Measurements from ENCODE around the gene RGS7. TPM values are rescaled to one million over a fixed set of nuclear protein-coding genes. Genes with fewer than 3 reads are reported as not detected.
A peak's percentile ranks its signal among the peaks of the same experiment; 100 is the strongest.

Gene RGS7
- polyA plus RNA-seq, 1 donor from 2014 or later = 24.2 TPM

DNA sequence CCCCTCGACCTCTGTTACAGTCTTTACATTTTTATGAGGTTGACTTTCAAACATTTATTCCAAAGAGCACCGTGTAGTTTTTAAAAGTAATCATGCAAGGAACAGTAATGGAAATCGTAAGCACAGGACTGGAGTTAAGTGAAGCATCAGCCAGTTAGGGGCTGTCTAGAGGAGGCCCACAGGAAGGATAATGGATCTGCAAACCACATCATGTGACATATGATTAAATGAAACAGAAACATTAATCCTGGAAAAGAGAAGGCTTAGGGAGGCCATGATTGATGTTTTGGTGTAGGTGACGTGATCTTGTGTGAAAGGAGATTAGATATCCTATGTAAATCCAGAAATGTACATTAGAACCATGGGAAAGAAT is 25.0 kb downstream of the RGS7 start:
- no peaks in the 10 kb centered on the region for H3K9me2 ChIP-seq (ENCODE audit: insufficient read depth, low read length)
- H3K4me2 ChIP-seq (ENCODE audit: low read length) = peak overlapping the region; percentile 43
- peak overlapping the region; percentile 63 for H3K27ac ChIP-seq (ENCODE audit: low read length)
- no peaks in the 10 kb centered on the region for H3K36me3 ChIP-seq (ENCODE audit: insufficient read depth, low read length)
- H3K4me3 ChIP-seq (ENCODE audit: low read length) = peak overlapping the region; percentile 30
- TF ChIP-seq, protein P1, sequence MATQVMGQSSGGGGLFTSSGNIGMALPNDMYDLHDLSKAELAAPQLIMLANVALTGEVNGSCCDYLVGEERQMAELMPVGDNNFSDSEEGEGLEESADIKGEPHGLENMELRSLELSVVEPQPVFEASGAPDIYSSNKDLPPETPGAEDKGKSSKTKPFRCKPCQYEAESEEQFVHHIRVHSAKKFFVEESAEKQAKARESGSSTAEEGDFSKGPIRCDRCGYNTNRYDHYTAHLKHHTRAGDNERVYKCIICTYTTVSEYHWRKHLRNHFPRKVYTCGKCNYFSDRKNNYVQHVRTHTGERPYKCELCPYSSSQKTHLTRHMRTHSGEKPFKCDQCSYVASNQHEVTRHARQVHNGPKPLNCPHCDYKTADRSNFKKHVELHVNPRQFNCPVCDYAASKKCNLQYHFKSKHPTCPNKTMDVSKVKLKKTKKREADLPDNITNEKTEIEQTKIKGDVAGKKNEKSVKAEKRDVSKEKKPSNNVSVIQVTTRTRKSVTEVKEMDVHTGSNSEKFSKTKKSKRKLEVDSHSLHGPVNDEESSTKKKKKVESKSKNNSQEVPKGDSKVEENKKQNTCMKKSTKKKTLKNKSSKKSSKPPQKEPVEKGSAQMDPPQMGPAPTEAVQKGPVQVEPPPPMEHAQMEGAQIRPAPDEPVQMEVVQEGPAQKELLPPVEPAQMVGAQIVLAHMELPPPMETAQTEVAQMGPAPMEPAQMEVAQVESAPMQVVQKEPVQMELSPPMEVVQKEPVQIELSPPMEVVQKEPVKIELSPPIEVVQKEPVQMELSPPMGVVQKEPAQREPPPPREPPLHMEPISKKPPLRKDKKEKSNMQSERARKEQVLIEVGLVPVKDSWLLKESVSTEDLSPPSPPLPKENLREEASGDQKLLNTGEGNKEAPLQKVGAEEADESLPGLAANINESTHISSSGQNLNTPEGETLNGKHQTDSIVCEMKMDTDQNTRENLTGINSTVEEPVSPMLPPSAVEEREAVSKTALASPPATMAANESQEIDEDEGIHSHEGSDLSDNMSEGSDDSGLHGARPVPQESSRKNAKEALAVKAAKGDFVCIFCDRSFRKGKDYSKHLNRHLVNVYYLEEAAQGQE (IDR thresholded peaks at IDR 0.05; ENCODE audit: borderline replicate concordance) = peak; percentile 44
- no peak for TF ChIP-seq POLR2AphosphoS5 (IDR thresholded peaks at IDR 0.05)
- TF ChIP-seq, protein P2, sequence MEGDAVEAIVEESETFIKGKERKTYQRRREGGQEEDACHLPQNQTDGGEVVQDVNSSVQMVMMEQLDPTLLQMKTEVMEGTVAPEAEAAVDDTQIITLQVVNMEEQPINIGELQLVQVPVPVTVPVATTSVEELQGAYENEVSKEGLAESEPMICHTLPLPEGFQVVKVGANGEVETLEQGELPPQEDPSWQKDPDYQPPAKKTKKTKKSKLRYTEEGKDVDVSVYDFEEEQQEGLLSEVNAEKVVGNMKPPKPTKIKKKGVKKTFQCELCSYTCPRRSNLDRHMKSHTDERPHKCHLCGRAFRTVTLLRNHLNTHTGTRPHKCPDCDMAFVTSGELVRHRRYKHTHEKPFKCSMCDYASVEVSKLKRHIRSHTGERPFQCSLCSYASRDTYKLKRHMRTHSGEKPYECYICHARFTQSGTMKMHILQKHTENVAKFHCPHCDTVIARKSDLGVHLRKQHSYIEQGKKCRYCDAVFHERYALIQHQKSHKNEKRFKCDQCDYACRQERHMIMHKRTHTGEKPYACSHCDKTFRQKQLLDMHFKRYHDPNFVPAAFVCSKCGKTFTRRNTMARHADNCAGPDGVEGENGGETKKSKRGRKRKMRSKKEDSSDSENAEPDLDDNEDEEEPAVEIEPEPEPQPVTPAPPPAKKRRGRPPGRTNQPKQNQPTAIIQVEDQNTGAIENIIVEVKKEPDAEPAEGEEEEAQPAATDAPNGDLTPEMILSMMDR (IDR thresholded peaks at IDR 0.05; ENCODE audit: poor library complexity, severe bottlenecking) = no peak
- TF ChIP-seq RAD21 (conservative IDR thresholded peaks at IDR 0.05) = no peak
- TF ChIP-seq SMC3 (conservative IDR thresholded peaks at IDR 0.05; ENCODE audit: poor library complexity) = no peak
- TF ChIP-seq MXI1 (conservative IDR thresholded peaks at IDR 0.05; ENCODE audit: poor library complexity, severe bottlenecking) = no peak
- no peaks in the 10 kb centered on the region for H4K20me1 ChIP-seq (ENCODE audit: insufficient read depth)
- H3F3A ChIP-seq (ENCODE audit: insufficient read depth, low read length, poor library complexity, severe bottlenecking) = no peaks in the 10 kb centered on the region
- H2AFZ ChIP-seq (ENCODE audit: low read depth, low read length) = no peak overlapping the region
- no peaks in the 10 kb centered on the region for H3K79me2 ChIP-seq (replicated peaks; ENCODE audit: insufficient read depth, low read length)
- H3K9ac ChIP-seq (ENCODE audit: low read length) = peak overlapping the region; percentile 21
- no peaks in the 10 kb centered on the region for H3K27me3 ChIP-seq (ENCODE audit: insufficient read depth, low read depth, low read length)
- H3K9me3 ChIP-seq (ENCODE audit: low read length) = no peaks in the 10 kb centered on the region

DNA sequence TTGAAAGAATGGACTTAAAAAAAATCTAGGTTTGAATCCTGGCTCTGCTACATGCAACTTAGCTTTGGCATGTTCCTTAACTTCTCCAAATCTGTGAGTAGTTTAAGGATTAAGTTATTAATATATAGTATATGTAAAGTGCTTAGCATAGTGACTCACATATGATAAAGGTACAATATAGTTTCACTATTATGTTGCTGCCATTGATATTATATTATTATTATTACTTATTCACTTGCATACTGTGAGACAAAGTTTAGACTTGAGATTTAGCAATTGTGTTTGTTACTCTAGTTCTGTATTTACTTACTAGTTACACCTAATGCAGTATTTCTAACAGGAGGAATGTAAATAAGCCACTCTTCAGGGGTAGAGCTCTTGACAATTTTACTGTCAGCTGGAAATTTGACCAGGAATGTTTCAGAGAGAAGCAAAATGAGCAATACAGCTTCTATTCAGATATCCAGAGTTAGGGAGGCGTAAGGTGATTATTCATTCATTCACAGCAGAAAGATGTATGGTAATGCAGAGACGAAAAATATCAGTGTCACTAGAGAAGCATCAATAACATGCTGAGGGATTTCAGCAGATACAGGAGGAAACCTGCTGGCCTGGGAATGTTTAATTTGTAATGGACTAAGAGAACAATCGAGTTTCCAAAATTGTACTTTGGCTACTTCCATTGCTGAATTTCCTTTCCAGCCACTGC is 25.5 kb downstream of the RGS7 start:
- no peaks in the 10 kb centered on the region for H3F3A ChIP-seq (ENCODE audit: insufficient read depth, low read length, poor library complexity, severe bottlenecking)
- H3K4me2 ChIP-seq (ENCODE audit: low read length) = peak overlapping the region; percentile 43
- H3K9me3 ChIP-seq (ENCODE audit: low read length) = no peaks in the 10 kb centered on the region
- H3K9me2 ChIP-seq (ENCODE audit: insufficient read depth, low read length) = no peaks in the 10 kb centered on the region
- H3K9ac ChIP-seq (ENCODE audit: low read length) = peak overlapping the region; percentile 21
- H3K27me3 ChIP-seq (ENCODE audit: insufficient read depth, low read depth, low read length) = no peaks in the 10 kb centered on the region
- no peaks in the 10 kb centered on the region for H3K36me3 ChIP-seq (ENCODE audit: insufficient read depth, low read length)
- no peaks in the 10 kb centered on the region for H3K79me2 ChIP-seq (replicated peaks; ENCODE audit: insufficient read depth, low read length)
- peak overlapping the region; percentile 30 for H3K4me3 ChIP-seq (ENCODE audit: low read length)
- no peaks in the 10 kb centered on the region for H4K20me1 ChIP-seq (ENCODE audit: insufficient read depth)
- H3K27ac ChIP-seq (ENCODE audit: low read length) = peak overlapping the region; percentile 63
- TF ChIP-seq EP300 (conservative IDR thresholded peaks at IDR 0.05; ENCODE audit: poor library complexity, severe bottlenecking) (no peak), MXI1 (conservative IDR thresholded peaks at IDR 0.05; ENCODE audit: poor library complexity, severe bottlenecking) (no peak), POLR2AphosphoS5 (IDR thresholded peaks at IDR 0.05) (no peak), TAF1 (IDR thresholded peaks at IDR 0.05; ENCODE audit: low read depth) (no peak), EZH2 (IDR thresholded peaks at IDR 0.05; ENCODE audit: borderline replicate concordance, insufficient read depth, low read length, poor library complexity, severe bottlenecking) (no peak), RAD21 (conservative IDR thresholded peaks at IDR 0.05) (no peak), SMC3 (conservative IDR thresholded peaks at IDR 0.05; ENCODE audit: poor library complexity) (no peak)
- TF ChIP-seq, protein P2 (IDR thresholded peaks at IDR 0.05; ENCODE audit: poor library complexity, severe bottlenecking) = no peak
- TF ChIP-seq, protein P1 (IDR thresholded peaks at IDR 0.05; ENCODE audit: borderline replicate concordance) = no peak
- no peak overlapping the region for H2AFZ ChIP-seq (ENCODE audit: low read depth, low read length)
